IMR-90 (cell line): Measurements from ENCODE around the gene C12orf56. TPM values are rescaled to one million over a fixed set of nuclear protein-coding genes. Genes with fewer than 3 reads are reported as not detected.

Experiments used
- ATAC-seq: fragments of 200-7000 bp; cut with Tn5 transposase; 2 replicates; pipeline ENCODE4 v1.9.1; 2020; ENCODE audit warnings: low read depth, mild to moderate bottlenecking, moderate library complexity
- BruUV-seq: library from RNA; stranded (reverse); fragments of 400-500 nt; replicated peaks from 2 replicates; lab custom pipeline; 2021; lab: Mats Ljungman, UMichigan
- CTCF ChIA-PET: fragments of 300-600 bp; formaldehyde crosslinking; extraction: SDS; loops from one replicate; lab custom pipeline; 2021; ENCODE audit warnings: antibody characterized with exemption; lab: Yijun Ruan, JAX
- POLR2A ChIA-PET: fragments of 300-600 bp; sonication (Branson Sonifier 250); formaldehyde crosslinking; loops from one replicate; lab custom pipeline; 2022; ENCODE audit warnings: antibody characterized with exemption; ENCODE audit not compliant: unreplicated experiment; lab: Charles Lee
- DNase-seq: peaks from one replicate; pipeline ENCODE4 v3.0.0; 2013
- H2AFZ ChIP-seq: replicated peaks from 2 replicates; pipeline ENCODE3; 2013; ENCODE audit warnings: low read length, mild to moderate bottlenecking; ENCODE audit not compliant: poor library complexity
- H2AK5ac ChIP-seq: 2 replicates; pipeline ENCODE4 v1.6.1; 2013; ENCODE audit warnings: low read depth, low read length, inconsistent platforms
- H2AK9ac ChIP-seq: replicated peaks from 2 replicates; pipeline ENCODE3; 2013; ENCODE audit warnings: mild to moderate bottlenecking, low read depth, low read length, moderate library complexity; ENCODE audit not compliant: poor library complexity
- H2BK120ac ChIP-seq: 2 replicates; pipeline ENCODE4 v1.6.1; 2013; ENCODE audit warnings: low read depth, low read length, inconsistent platforms
- H2BK15ac ChIP-seq: 3 replicates; pipeline ENCODE4 v1.6.1; 2013; ENCODE audit warnings: low read depth, low read length, inconsistent platforms
- H2BK20ac ChIP-seq: 2 replicates; pipeline ENCODE4 v1.6.1; 2013; ENCODE audit warnings: low read depth, mild to moderate bottlenecking, inconsistent platforms, low read length, moderate library complexity
- H2BK5ac ChIP-seq: 2 replicates; pipeline ENCODE4 v1.6.1; 2013; ENCODE audit warnings: mild to moderate bottlenecking, low read depth, low read length, inconsistent platforms; ENCODE audit not compliant: poor library complexity, severe bottlenecking
- H3K14ac ChIP-seq: replicated peaks from 2 replicates; pipeline ENCODE4 v1.6.1; 2013; ENCODE audit warnings: low read depth, low read length, inconsistent platforms
- H3K18ac ChIP-seq: 2 replicates; pipeline ENCODE4 v1.6.1; 2013; ENCODE audit warnings: low read depth, low read length, control low read depth
- H3K23ac ChIP-seq: 2 replicates; pipeline ENCODE4 v1.6.1; 2013; ENCODE audit warnings: low read depth, low read length, inconsistent platforms
- H3K27ac ChIP-seq: 2 replicates; pipeline ENCODE4 v1.5.1; 2013; ENCODE audit warnings: mild to moderate bottlenecking, control low read depth, low read length; ENCODE audit not compliant: insufficient read depth
- H3K27me3 ChIP-seq: 2 replicates; pipeline ENCODE4 v1.6.1; 2013; ENCODE audit warnings: low read length; ENCODE audit not compliant: control insufficient read depth, insufficient read depth
- H3K36me3 ChIP-seq: 2 replicates; pipeline ENCODE4 v1.6.1; 2013; ENCODE audit warnings: low read length, mixed read lengths; ENCODE audit not compliant: control insufficient read depth, insufficient read depth
- H3K4ac ChIP-seq: 2 replicates; pipeline ENCODE4 v1.6.1; 2013; ENCODE audit warnings: low read depth, low read length, inconsistent platforms
- H3K4me1 ChIP-seq: 2 replicates; pipeline ENCODE4 v1.6.1; 2013; ENCODE audit warnings: low read length, mixed read lengths; ENCODE audit not compliant: control insufficient read depth, insufficient read depth
- H3K4me2 ChIP-seq: 2 replicates; pipeline ENCODE4 v1.6.1; 2013; ENCODE audit warnings: low read depth, mild to moderate bottlenecking, control low read depth, low read length, moderate library complexity
- H3K4me3 ChIP-seq: 2 replicates; pipeline ENCODE4 v1.5.1; 2013; ENCODE audit warnings: low read depth, mild to moderate bottlenecking, control low read depth, low read length, moderate library complexity; ENCODE audit not compliant: insufficient read depth
- H3K56ac ChIP-seq: 2 replicates; pipeline ENCODE4 v1.6.1; 2013; ENCODE audit warnings: low read length, inconsistent platforms; ENCODE audit not compliant: insufficient read depth; ENCODE audit errors: extremely low read depth
- H3K79me1 ChIP-seq, 2 experiments: 2 replicates each; pipeline ENCODE4 v1.6.1; 2013; ENCODE audit warnings: low read length in 2 of 2, inconsistent platforms in 1 of 2, low read depth in 1 of 2
- H3K9ac ChIP-seq: 2 replicates; pipeline ENCODE4 v1.6.1; 2013; ENCODE audit warnings: low read depth, low read length, control low read depth
- H3K9me1 ChIP-seq: 2 replicates; pipeline ENCODE4 v1.6.1; 2013; ENCODE audit warnings: low read length, inconsistent platforms; ENCODE audit not compliant: insufficient read depth
- H3K9me3 ChIP-seq: 2 replicates; pipeline ENCODE4 v1.6.1; 2013; ENCODE audit warnings: low read length; ENCODE audit not compliant: control insufficient read depth, insufficient read depth
- H4K20me1 ChIP-seq: 2 replicates; pipeline ENCODE4 v1.6.1; 2013; ENCODE audit warnings: low read length, inconsistent platforms; ENCODE audit not compliant: insufficient read depth
- H4K5ac ChIP-seq: 2 replicates; pipeline ENCODE4 v1.6.1; 2013; ENCODE audit warnings: mild to moderate bottlenecking, low read depth, low read length, control low read depth
- H4K8ac ChIP-seq, 2 experiments: 2 replicates each; pipeline ENCODE4 v1.6.1; 2013; ENCODE audit warnings: low read depth in 2 of 2, low read length in 2 of 2, control low read depth in 1 of 2, inconsistent platforms in 1 of 2
- H4K91ac ChIP-seq: 2 replicates; pipeline ENCODE4 v1.6.1; 2013; ENCODE audit warnings: low read depth, low read length, inconsistent platforms; ENCODE audit not compliant: insufficient read depth
- BHLHE40 ChIP-seq: fragments of 150-350 bp; IDR thresholded peaks from 2 replicates; pipeline ENCODE4 v1.6.1; 2016; ENCODE audit warnings: mild to moderate bottlenecking, low read depth, low read length
- CEBPB ChIP-seq: IDR thresholded peaks from 2 replicates; pipeline ENCODE4 v1.6.1; 2012; ENCODE audit warnings: low read depth, low read length, improper control_type of control experiment
- CHD1 ChIP-seq: IDR thresholded peaks from 2 replicates; pipeline ENCODE4 v1.6.1; 2012; ENCODE audit warnings: low read depth, low read length, improper control_type of control experiment
- CTCF ChIP-seq: conservative IDR thresholded peaks from 2 replicates; pipeline ENCODE4 v1.5.1; 2012; ENCODE audit warnings: mild to moderate bottlenecking, low read depth, low read length, improper control_type of control experiment
- ELK1 ChIP-seq: fragments of 150-350 bp; IDR thresholded peaks from 2 replicates; pipeline ENCODE4 v1.6.1; 2016; ENCODE audit warnings: low read depth, mild to moderate bottlenecking, low read length, moderate library complexity, borderline replicate concordance
- MAZ ChIP-seq: IDR thresholded peaks from 2 replicates; pipeline ENCODE4 v1.6.1; 2012; ENCODE audit warnings: low read depth, mild to moderate bottlenecking, low read length, improper control_type of control experiment, moderate library complexity, borderline replicate concordance
- NFE2L2 ChIP-seq: fragments of 150-350 bp; IDR thresholded peaks from 2 replicates; pipeline ENCODE4 v1.6.1; 2016; ENCODE audit warnings: low read depth, mild to moderate bottlenecking, low read length
- POLR2A ChIP-seq: IDR thresholded peaks from 2 replicates; pipeline ENCODE4 v1.6.1; 2012; ENCODE audit warnings: mild to moderate bottlenecking, low read depth, low read length
- RCOR1 ChIP-seq: IDR thresholded peaks from 2 replicates; pipeline ENCODE4 v1.6.1; 2012; ENCODE audit warnings: mild to moderate bottlenecking, low read length, improper control_type of control experiment; ENCODE audit not compliant: insufficient replicate concordance
- WGBS, 2 experiments: methylation state at CpG; one replicate each; pipeline versions ENCODE4 v1.1.5 to v1.1.7; 2013; ENCODE audit warnings: missing lambda C conversion rate in 2 of 2; ENCODE audit not compliant: insufficient read length in 1 of 2; ENCODE audit errors: extremely low coverage in 2 of 2; 5-methylcytosine and 5-hydroxymethylcytosine counted together
- dilution Hi-C: fragments of 300-500 bp; cut with HindIII; formaldehyde crosslinking; loops from one replicate; pipeline ENCODE4 v1.14.3; 2018; ENCODE audit warnings: low sequenced_read_pairs; ENCODE audit not compliant: unreplicated experiment
- in situ Hi-C: fragments of 300-500 bp; cut with MboI; formaldehyde crosslinking; loops from 3 replicates; pipeline ENCODE4 v1.14.3; 2019; ENCODE audit warnings: low sequenced_read_pairs, inconsistent platforms, mixed read lengths
- intact Hi-C: fragments of 100-400 bp; cut with micrococcal nuclease; formaldehyde crosslinking; loops from 2 replicates; pipeline ENCODE4 v1.10.0; 2022
- polyA plus RNA-seq, 3 experiments: library from polyadenylated mRNA; depleted of rRNA; stranded (reverse); fragments of >200 nt; gene quantifications; 2 replicates each; pipeline ENCODE4 v1.2.3, GENCODE V29; 2012; ENCODE audit warnings: low replicate concordance in 1 of 3
- total RNA-seq: library from RNA; depleted of rRNA; stranded (reverse); fragments of >200 nt; gene quantifications from 2 replicates; pipeline ENCODE4 v1.2.3, GENCODE V29; 2012
- TF ChIP-seq, protein P1 (sequence below): fragments of 150-350 bp; IDR thresholded peaks from 2 replicates; pipeline ENCODE4 v1.6.1; 2017; ENCODE audit warnings: mild to moderate bottlenecking, antibody characterized with exemption, low read length, low read depth

C12orf56 gene
- total and polyA plus RNA-seq, 2 of the 4 experiments (the other 2 are of a cell fraction): 0.09 TPM; not detected in 1

GRCh38 chr12:64335886-64336466 is 54.6 kb downstream of the C12orf56 start:
- Histone ChIP-seq H3K9me3 (no peaks in the 10 kb centered on the region), H3K4me1 (no peaks in the 10 kb centered on the region), H3K14ac (no peak overlapping the region), H3K27ac (no peak overlapping the region), H3K36me3 (no peaks in the 10 kb centered on the region), H4K5ac (no peak overlapping the region), H3K23ac (no peak overlapping the region), H3K9ac (no peak overlapping the region), H2BK15ac (no peak overlapping the region), H2AFZ (no peak overlapping the region), H3K56ac (no peak overlapping the region), H3K9me1 (no peaks in the 10 kb centered on the region), H3K79me1 (no peaks in the 10 kb centered on the region), H4K91ac (no peak overlapping the region), H4K20me1 (no peaks in the 10 kb centered on the region), H4K8ac (no peak overlapping the region), H3K4ac (no peak overlapping the region), H2AK5ac (no peak overlapping the region), H3K27me3 (peaks cover 5% of the 10 kb centered on the region), H2BK5ac (no peak overlapping the region), H2BK120ac (no peak overlapping the region), H3K4me2 (no peak overlapping the region), H2BK20ac (no peak overlapping the region), H2AK9ac (no peak overlapping the region), H3K18ac (no peak overlapping the region), H3K4me3 (no peak overlapping the region)
- ATAC-seq: no peak
- no CpG with 5 or more reads among the region's 4 CpGs for WGBS, 2 experiments
- dilution Hi-C loops: no loop called here
- in situ Hi-C loops: loop anchor here (25.0 kb wide), 1 partner anchor 924 kb away; no protein-coding TSS in a partner anchor
- no peak for DNase-seq
- intact Hi-C loops: no loop called here
- no peak for TF ChIP-seq CHD1
- no peak for TF ChIP-seq ELK1
- TF ChIP-seq CEBPB: no peak
- TF ChIP-seq BHLHE40: no peak
- no peak for TF ChIP-seq POLR2A
- TF ChIP-seq, protein P1, sequence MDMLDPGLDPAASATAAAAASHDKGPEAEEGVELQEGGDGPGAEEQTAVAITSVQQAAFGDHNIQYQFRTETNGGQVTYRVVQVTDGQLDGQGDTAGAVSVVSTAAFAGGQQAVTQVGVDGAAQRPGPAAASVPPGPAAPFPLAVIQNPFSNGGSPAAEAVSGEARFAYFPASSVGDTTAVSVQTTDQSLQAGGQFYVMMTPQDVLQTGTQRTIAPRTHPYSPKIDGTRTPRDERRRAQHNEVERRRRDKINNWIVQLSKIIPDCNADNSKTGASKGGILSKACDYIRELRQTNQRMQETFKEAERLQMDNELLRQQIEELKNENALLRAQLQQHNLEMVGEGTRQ: no peak
- no peak for TF ChIP-seq MAZ
- no peak for TF ChIP-seq RCOR1
- TF ChIP-seq NFE2L2: no peak
- TF ChIP-seq CTCF: no peak
- ChIA-PET POLR2A (no interaction called here), CTCF (no interaction called here)
- BruUV-seq: no TSS peak
